Activated naive CD4-positive, alpha-beta T cell (primary cell): ENCODE results near the gene TSKS.
A peak's percentile ranks its signal among the peaks of the same experiment; 100 is the strongest.
"Not testable (repeated sequence)": the region's sequence is repeated elsewhere in the genome, so short reads cannot be mapped to it uniquely, and the experiment has no call there.

Source experiments
- DNase-seq, 4 experiments: peaks; one replicate each; lab custom pipeline; 2025; lab: John Stamatoyannopoulos, UW

TSKS gene

GRCh38 chr19:49766930-49767299 lies 3.8 kb upstream of the TSKS start, which contains the start of gene AP2A1:
Gene AP2A1, plus strand, starts transcription at chr19:49767001. Its CDS starts 133 bp downstream, at chr19:49767134.
- peak in 1 of 4 experiments; percentile 64 for DNase-seq

DNA sequence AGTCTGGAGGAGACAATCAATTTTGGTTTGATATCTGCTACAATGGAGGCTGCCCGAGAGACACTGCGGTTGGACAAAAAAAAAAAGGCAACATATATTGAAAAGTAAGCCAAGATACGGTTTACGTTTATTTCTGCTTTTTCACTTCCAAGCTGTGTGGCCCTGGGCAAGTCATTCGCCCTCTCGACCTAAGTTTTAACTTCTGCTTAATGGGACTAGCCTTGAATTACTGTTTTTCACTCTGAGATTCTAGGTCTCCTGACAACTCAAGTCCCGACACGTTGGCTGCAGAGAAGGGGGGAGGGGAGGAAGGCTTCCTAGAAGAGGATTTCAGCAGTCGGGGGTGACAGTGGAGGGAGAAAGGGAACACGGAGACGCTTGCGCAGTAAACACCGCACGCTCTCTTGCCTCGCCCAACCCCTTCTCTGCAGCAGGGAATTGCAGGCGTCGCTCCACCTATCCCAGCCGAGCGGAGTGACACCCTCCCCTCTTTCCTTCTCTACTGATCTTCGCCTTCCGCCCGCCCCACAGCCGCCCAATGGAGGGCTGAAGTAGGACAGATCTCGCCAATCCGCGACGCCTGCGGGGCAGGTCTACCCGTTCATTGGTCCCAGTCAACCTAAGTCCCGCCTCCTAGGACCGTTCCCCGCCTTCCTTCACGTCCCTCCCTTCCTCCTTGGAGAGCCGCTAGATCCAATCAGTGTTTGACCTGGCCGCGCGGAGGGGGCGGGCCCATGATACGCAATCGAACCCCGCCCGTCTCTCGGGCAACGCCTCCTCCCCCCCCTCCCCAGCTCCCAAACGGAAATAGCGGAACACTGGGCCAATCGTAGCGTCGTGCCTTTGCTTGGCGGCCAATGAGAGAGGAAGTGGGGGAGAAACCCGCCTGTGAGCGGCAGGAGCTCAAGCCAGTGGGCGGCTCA lies 3.2 kb upstream of the TSKS start:
- DNase-seq: peak; percentile 95 to 99 (median 97)

GRCh38 chr19:49764341-49764740 lies 1.2 kb upstream of the TSKS start:
- DNase-seq: no peak

DNA sequence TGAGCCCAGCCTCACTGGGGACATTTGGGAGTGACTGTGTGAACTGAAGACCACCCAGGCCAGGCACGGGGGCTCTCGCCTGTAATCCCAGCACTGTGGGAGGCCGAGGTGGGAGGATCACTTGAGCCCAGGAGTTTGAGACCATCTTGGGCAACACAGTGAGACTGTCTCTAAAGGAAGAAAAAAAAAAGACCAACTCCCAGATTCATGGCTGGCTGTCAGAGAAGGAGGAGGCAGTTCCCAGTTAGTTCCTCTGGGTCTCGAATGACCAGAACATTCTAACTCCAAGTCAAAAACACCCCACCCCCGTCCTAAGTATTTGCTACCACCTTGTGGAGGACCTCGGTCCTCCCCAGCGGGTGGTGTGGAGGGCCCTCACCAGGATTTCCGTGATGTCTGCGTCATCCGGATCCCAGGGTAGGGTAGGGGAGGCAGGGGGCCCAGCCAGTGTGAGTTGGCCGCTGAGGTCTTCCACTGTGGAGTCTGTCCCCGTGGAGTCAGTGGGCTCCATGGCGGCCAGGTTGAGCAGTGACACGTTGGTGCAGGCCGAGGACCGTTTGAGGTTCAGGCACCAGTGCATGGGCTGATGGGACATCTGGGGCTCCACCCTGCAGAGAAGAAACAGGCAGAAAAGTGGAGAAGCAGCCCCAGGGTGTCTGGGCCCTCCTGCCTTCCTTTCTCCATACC lies 1.3 kb downstream of the TSKS start:
- DNase-seq: peak in 1 of 4 experiments; percentile 16

DNA sequence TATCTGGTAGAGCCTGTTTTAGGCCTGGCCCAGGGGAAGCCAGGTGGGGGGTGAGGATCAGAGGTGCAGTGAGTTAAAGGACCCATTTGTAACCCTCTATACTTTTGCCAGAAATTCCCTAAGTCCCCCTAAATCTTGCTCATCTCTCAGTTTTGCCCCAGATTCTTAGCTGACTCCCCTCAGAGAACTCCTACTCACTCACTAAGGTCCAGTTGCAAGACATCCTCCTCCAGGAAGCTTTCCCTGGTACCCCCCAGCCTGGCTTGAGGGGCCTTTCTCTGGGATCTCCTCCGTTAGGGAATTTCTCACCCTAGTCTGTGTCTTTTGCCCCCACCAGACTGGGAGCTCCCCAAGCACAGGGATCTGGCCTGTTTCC lies 1.9 kb downstream of the TSKS start:
- DNase-seq: no peak

- no peak for DNase-seq
These were observed 4.8 kb downstream of the TSKS start for GRCh38 chr19:49758292-49758691.

GRCh38 chr19:49755956-49756355 lies 7.2 kb downstream of the TSKS start:
- DNase-seq: no peak

DNA sequence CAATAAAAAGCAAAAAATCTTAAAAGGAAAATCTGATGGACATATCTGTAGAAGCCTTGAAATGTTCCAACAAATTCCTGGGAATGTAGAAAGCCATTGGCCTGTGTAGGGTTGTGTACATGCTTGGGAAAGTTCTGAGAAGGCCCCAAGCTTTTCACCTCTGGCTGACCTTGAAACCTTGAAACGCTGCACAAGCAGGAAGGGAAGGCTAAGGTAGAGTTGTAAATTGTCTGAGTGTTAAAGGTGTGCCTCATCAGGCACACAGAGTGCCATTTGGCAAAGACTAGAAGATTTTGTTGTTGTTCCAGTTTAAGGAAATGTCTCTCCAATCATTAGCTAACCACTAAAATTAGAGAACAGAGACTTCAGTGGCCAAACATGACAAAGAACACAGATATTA lies 10.4 kb downstream of the TSKS start:
- DNase-seq: no peak

DNA sequence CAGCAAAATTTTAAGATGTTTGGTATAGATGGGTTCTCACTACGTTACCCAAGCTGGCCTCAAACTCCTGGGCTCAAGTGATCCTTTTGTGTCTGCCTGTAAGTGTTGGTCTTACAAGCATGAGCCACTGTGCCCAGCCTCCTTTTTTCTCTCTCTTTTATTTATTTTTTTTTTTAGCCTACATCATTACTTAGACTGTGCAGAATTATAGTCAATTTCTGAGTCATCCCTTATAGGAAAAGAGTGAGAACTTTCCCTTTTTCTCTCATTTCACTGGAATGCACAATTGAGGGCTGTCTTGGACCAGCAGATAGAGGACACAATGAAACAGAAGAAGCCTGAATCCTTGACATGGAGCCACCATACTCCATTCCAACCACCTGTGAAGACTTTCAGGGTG lies 13.3 kb downstream of the TSKS start:
- no peak for DNase-seq

DNA sequence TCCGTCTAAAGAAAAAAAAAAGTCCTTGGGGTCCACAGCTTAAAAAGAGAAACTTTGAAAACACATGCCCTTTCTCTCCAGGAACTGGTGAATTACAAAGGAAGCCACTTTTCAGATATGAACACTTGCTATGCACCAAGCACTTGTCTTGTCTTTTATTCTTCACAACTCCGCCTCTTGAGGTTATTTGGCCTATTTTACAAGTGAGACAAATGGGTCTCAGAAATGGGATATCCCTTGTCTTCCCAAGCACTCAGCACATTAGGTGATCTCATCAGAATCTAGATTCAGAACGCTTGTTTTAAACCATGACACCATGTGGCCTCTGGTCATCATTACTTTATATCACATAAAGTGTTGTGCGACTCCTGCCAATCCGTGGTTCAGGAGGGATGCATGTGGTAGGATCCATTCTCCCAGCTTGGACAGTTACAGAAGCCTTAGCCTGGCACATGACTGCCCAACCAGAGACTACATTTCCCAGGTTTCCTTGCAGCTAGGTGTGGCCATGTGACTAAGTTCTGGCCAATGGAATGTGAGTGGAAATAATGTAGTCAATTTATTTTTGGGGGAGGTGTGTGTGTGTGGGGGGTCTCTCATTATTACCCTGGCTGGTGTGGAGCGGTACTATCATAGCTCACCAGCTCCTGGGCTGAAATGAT lies 13.9 kb downstream of the TSKS start:
- no peak for DNase-seq

GRCh38 chr19:49746206-49746958 lies 16.7 kb downstream of the TSKS start:
- DNase-seq: peak in 2 of 4 experiments; percentile 6 to 18

- DNase-seq: no peak
These were observed 18.1 kb downstream of the TSKS start for GRCh38 chr19:49744946-49745381.

- no peak for DNase-seq
These were observed 21.8 kb downstream of the TSKS start for GRCh38 chr19:49741210-49741844.

- DNase-seq: no peak
These were observed 23.2 kb downstream of the TSKS start for GRCh38 chr19:49739933-49740332.

GRCh38 chr19:49739098-49739497 lies 24.0 kb downstream of the TSKS start:
- no peak for DNase-seq

- no peak for DNase-seq
These were observed 24.8 kb downstream of the TSKS start for GRCh38 chr19:49738268-49738667.

GRCh38 chr19:49730166-49730565 lies 32.9 kb downstream of the TSKS start:
- DNase-seq: no peak

DNA sequence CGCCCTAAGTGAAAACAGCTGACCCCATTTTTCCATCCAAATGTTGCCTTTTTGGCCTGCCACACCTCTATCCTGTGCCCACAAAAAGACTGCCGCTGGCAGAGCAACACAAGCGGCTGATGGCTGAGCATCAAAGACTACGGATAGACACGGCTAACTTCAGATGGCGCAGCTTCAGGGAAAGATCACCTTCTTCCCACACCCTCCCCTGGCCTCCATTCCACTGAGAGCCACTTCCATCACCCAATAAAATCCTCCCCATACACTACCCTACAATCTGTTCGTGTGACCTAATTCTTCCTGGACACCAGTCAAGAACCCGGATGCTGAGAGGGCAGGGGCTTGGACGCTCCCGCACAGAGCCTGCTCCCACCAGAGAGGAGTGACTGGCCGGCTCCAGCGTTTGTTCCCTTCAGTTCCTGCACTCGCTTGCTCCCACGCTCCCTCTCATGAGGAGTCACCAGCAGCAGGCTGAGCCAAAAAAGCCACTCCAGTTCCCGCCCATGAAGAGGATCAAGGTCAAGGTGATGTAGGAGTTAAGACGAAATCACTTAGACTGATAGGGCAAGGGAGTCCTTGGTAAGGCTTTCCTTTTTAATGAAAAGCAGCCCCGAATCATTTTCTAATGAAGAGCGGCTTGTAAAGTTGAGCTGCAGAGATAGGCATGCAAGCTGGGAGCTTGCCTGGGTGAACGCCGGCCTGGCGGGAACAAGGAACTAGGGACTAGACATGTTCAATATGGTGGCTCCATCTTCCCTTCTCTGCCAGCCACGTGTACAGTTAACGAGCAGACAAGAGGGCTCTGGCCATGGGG lies 35.7 kb downstream of the TSKS start:
- DNase-seq: no peak

DNA sequence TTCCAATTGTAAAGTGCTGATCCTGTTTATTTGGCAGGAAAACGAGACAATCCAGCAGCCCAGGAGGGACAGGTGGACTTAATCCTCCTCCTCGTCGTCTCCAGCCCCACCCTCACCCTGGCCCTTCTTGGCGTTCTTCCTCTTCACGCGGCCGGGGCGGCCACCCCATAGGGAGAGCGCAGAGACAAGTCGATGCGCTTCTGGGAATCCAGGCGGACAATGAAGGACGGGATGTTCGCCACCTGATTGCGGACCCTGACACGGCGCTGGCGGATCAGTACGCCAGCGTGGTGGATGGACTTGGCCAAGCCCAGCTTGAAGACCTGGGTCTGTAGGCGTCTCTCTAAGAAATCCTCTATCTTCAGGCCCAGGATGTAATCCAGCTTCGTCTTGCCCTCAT lies 43.7 kb downstream of the TSKS start:
- DNase-seq: not testable (repeated sequence)

GRCh38 chr19:49718991-49719390 lies 44.1 kb downstream of the TSKS start:
- no peak for DNase-seq

DNA sequence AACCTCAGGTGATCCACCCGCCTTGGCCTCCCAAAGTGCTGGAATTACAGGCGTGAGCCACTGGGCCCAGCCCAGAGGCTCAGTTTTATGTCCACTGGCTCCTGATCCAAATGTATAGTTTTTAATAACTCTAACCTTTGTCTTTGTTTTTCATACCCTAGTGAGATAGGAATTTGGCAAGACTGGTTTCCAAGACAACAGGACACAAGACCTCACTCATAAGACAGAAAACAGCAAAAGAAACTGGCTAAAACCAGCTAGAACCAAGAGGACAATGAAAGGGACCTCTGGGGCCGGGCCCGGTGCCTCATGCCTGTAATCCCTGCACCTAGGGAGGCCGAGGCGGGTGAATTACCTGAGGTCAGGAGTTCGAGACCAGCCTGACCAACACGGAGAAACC lies 44.6 kb downstream of the TSKS start:
- DNase-seq: no peak
